H1 (cell line): ENCODE results near the gene KRTAP5-1.
A peak's percentile ranks its signal among the peaks of the same experiment; 100 is the strongest.
"Not testable (repeated sequence)": the region's sequence is repeated elsewhere in the genome, so short reads cannot be mapped to it uniquely, and the experiment has no call there.

Source experiments
- GABPA ChIP-seq: IDR thresholded peaks from 2 replicates; pipeline ENCODE4 v1.6.1; 2011; ENCODE audit warnings: mild to moderate bottlenecking, low read length, moderate library complexity, borderline replicate concordance; ENCODE audit not compliant: insufficient read depth
- POLR2A ChIP-seq, 2 experiments: IDR thresholded peaks; 1 replicate in 1 of 2; 2 replicates in 1 of 2; pipeline ENCODE4 v1.6.1; 2011; ENCODE audit warnings: low read depth in 2 of 2, low read length in 2 of 2, mild to moderate bottlenecking in 2 of 2; ENCODE audit errors: control extremely low read depth in 1 of 2
- RXRA ChIP-seq: IDR thresholded peaks from 2 replicates; pipeline ENCODE4 v1.6.1; 2011; ENCODE audit warnings: low read depth, mild to moderate bottlenecking, low read length, moderate library complexity; ENCODE audit not compliant: insufficient read depth
- TAF1 ChIP-seq: IDR thresholded peaks from 2 replicates; pipeline ENCODE4 v1.6.1; 2011; ENCODE audit warnings: mild to moderate bottlenecking, low read depth, low read length
- USF2 ChIP-seq: IDR thresholded peaks from 2 replicates; pipeline ENCODE4 v1.6.1; 2011; ENCODE audit warnings: low read length, improper control_type of control experiment
- YY1 ChIP-seq: IDR thresholded peaks from 2 replicates; pipeline ENCODE4 v1.6.1; 2011; ENCODE audit warnings: low read depth, mild to moderate bottlenecking, low read length
- TF ChIP-seq, protein P1 (sequence below), 3 experiments: IDR thresholded peaks; 1 replicate in 2 of 3; 2 replicates in 1 of 3; pipeline versions ENCODE4 v1.5.1 to v1.6.1; 2011; ENCODE audit warnings: low read length in 3 of 3, mild to moderate bottlenecking in 3 of 3, inconsistent platforms in 2 of 3, low read depth in 1 of 3, moderate library complexity in 1 of 3; ENCODE audit not compliant: insufficient read depth in 1 of 3; ENCODE audit errors: control extremely low read depth in 1 of 3

DNA sequence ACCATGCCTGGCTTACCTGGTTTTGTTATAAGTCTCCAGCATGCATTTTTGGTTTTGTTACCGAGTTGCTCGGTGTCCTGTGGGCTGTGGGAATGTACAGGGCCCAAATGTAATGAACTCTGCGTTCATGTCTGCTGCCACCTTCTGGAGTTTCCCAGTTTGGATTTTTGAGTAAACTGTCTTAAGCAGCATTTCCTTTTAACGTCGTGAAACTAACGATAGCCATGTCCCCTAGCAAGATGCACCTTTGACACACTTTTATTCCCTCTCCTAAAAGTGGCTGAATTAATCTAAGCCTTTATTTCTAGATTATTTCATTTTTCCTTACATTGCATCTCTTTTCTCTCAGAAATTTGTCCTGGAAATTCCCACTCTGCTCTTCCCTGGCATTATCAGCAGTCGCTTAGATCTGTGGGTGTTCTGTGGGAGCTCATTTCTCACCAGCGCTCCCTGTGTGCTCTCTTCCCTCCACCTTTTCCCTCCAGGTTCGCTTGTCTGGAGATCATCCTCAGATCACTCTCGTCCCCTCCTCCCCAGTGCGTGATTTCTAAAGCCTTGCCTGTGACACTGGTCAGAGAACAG is 11.0 kb upstream of the KRTAP5-1 start:
- not testable (repeated sequence) for TF ChIP-seq YY1; POLR2A (IDR thresholded peaks at IDR 0.05; ENCODE audit: control extremely low read depth in 1 of 2, low read depth in 2 of 2, low read length in 2 of 2); RXRA; GABPA; USF2; TAF1
- TF ChIP-seq, protein P1, sequence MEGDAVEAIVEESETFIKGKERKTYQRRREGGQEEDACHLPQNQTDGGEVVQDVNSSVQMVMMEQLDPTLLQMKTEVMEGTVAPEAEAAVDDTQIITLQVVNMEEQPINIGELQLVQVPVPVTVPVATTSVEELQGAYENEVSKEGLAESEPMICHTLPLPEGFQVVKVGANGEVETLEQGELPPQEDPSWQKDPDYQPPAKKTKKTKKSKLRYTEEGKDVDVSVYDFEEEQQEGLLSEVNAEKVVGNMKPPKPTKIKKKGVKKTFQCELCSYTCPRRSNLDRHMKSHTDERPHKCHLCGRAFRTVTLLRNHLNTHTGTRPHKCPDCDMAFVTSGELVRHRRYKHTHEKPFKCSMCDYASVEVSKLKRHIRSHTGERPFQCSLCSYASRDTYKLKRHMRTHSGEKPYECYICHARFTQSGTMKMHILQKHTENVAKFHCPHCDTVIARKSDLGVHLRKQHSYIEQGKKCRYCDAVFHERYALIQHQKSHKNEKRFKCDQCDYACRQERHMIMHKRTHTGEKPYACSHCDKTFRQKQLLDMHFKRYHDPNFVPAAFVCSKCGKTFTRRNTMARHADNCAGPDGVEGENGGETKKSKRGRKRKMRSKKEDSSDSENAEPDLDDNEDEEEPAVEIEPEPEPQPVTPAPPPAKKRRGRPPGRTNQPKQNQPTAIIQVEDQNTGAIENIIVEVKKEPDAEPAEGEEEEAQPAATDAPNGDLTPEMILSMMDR (IDR thresholded peaks at IDR 0.05; ENCODE audit: control extremely low read depth in 1 of 3, insufficient read depth in 1 of 3, low read depth in 1 of 3, low read length in 3 of 3): 0 out of 4 replicates have a peak, but pooled peaks of 1 of the 3 experiments have one; percentile 14
